Thyroid gland (tissue), 4 donors: ENCODE data around the gene DOP1B.
"Not testable (repeated sequence)": the region's sequence is repeated elsewhere in the genome, so short reads cannot be mapped to it uniquely, and the experiment has no call there.

ENCODE experiments used
- CTCF ChIP-seq, 6 experiments: fragments of 200-600 bp in 3 of 6; fragments of 450-650 bp in 3 of 6; sonication (generic) in 3 of 6; IDR thresholded peaks; one replicate each; pipeline ENCODE4 v1.5.1; 2016 to 2019; ENCODE audit warnings: antibody characterized with exemption in 6 of 6, mild to moderate bottlenecking in 2 of 6, inconsistent platforms in 1 of 6, moderate library complexity in 1 of 6
- POLR2A ChIP-seq, 2 donors: fragments of 450-650 bp; IDR thresholded peaks; one replicate each; pipeline ENCODE4 v1.6.1; 2017; ENCODE audit warnings: antibody characterized with exemption in 2 of 2, mild to moderate bottlenecking in 2 of 2, moderate library complexity in 1 of 2

GRCh38 chr21:36139791-36140190 lies 16.8 kb upstream of the DOP1B start:
- not testable (repeated sequence) for TF ChIP-seq POLR2A, CTCF (IDR thresholded peaks at IDR 0.05)
